SK-N-SH (cell line): ENCODE measurements around the gene HK1. TPM values are rescaled to one million over a fixed set of nuclear protein-coding genes. Genes with fewer than 3 reads are reported as not detected.

ENCODE experiments used
- CTCF ChIA-PET: fragments of 300-600, 350-600 bp; formaldehyde crosslinking; extraction: SDS; loops from one replicate; lab custom pipeline; 2021; lab: Yijun Ruan, JAX
- POLR2A ChIA-PET: fragments of 350-600 bp; sonication (Branson Sonifier 250); formaldehyde crosslinking; extraction: SDS; loops from one replicate; lab custom pipeline; 2020; ENCODE audit warnings: antibody characterized with exemption, inconsistent platforms; lab: Yijun Ruan, JAX
- DNase-seq: peaks from one replicate; pipeline ENCODE4 v3.0.0; 2012
- H2AFZ ChIP-seq: fragments of 200-600 bp; sonication (generic); 2 replicates; pipeline ENCODE4 v1.8.1; 2016; ENCODE audit warnings: antibody characterized with exemption, mild to moderate bottlenecking, low read depth
- H3F3A ChIP-seq: fragments of 200-600 bp; sonication (generic); replicated peaks from 2 replicates; pipeline ENCODE3; 2016; ENCODE audit warnings: antibody characterized with exemption, mild to moderate bottlenecking; ENCODE audit not compliant: insufficient read depth
- H3K27ac ChIP-seq, 2 experiments: fragments of 200-500 bp in 1 of 2; fragments of 200-600 bp in 1 of 2; sonication (Bioruptor generic) in 1 of 2; sonication (generic), shearing (Covaris generic) in 1 of 2; 2 replicates each; pipeline versions ENCODE4 v1.5.1 to v1.6.1; 2014 to 2016; ENCODE audit warnings: low read depth in 2 of 2, inconsistent platforms in 1 of 2, low read length in 1 of 2, mild to moderate bottlenecking in 1 of 2, mixed read lengths in 1 of 2
- H3K27me3 ChIP-seq: fragments of 200-600 bp; sonication (generic), shearing (Covaris generic); 2 replicates; pipeline ENCODE4 v1.6.1; 2016; ENCODE audit warnings: mixed run types; ENCODE audit not compliant: insufficient read depth
- H3K36me3 ChIP-seq, 2 experiments: fragments of 200-500 bp in 1 of 2; fragments of 200-600 bp in 1 of 2; sonication (Bioruptor generic) in 1 of 2; sonication (generic) in 1 of 2; replicated peaks in 1 of 2; 2 replicates each; pipeline versions ENCODE3 to v1.5.1; 2014 to 2016; ENCODE audit warnings: low read length in 1 of 2, mild to moderate bottlenecking in 1 of 2; ENCODE audit not compliant: insufficient read depth in 2 of 2, control insufficient read depth in 1 of 2
- H3K4me1 ChIP-seq, 2 experiments: fragments of 200-500 bp in 1 of 2; fragments of 200-600 bp in 1 of 2; sonication (Bioruptor generic) in 1 of 2; sonication (generic), shearing (Covaris generic) in 1 of 2; 2 replicates each; pipeline versions ENCODE4 v1.5.1 to v1.6.1; 2014 to 2016; ENCODE audit warnings: low read depth in 1 of 2, low read length in 1 of 2, mixed run types in 1 of 2; ENCODE audit not compliant: insufficient read depth in 2 of 2, control insufficient read depth in 1 of 2
- H3K4me2 ChIP-seq: fragments of 200-600 bp; sonication (generic), shearing (Covaris generic); 2 replicates; pipeline ENCODE4 v1.6.1; 2017; ENCODE audit warnings: mixed run types
- H3K4me3 ChIP-seq, 2 experiments: fragments of 200-500 bp in 1 of 2; fragments of 200-600 bp in 1 of 2; sonication (Bioruptor generic) in 1 of 2; sonication (generic), shearing (Covaris generic) in 1 of 2; 2 replicates each; pipeline versions ENCODE4 v1.5.1 to v1.8.1; 2014 to 2016; ENCODE audit warnings: low read depth in 2 of 2, inconsistent platforms in 1 of 2, low read length in 1 of 2, mild to moderate bottlenecking in 1 of 2, mixed read lengths in 1 of 2, moderate library complexity in 1 of 2
- H3K79me2 ChIP-seq: fragments of 200-600 bp; sonication (generic); 2 replicates; pipeline ENCODE4 v1.8.1; 2017; ENCODE audit warnings: mild to moderate bottlenecking; ENCODE audit not compliant: insufficient read depth
- H3K9ac ChIP-seq: fragments of 200-600 bp; sonication (generic); 2 replicates; pipeline ENCODE4 v1.6.1; 2017; ENCODE audit warnings: mixed run types
- H3K9me2 ChIP-seq: fragments of 200-600 bp; sonication (generic); 2 replicates; pipeline ENCODE4 v1.6.1; 2017; ENCODE audit warnings: mixed run types
- H3K9me3 ChIP-seq: fragments of 200-600 bp; sonication (generic); 2 replicates; pipeline ENCODE4 v1.6.1; 2017; ENCODE audit warnings: mixed run types, mild to moderate bottlenecking, moderate library complexity
- H4K20me1 ChIP-seq: fragments of 200-600 bp; sonication (generic); 2 replicates; pipeline ENCODE4 v1.6.1; 2017; ENCODE audit warnings: mild to moderate bottlenecking, mixed run types; ENCODE audit not compliant: insufficient read depth
- EZH2phosphoT487 ChIP-seq: fragments of 200-600 bp; sonication (generic); IDR thresholded peaks from 2 replicates; pipeline ENCODE4 v1.6.1; 2017; ENCODE audit warnings: low read depth, mixed run types, mild to moderate bottlenecking, antibody characterized with exemption, moderate library complexity, borderline replicate concordance
- IRF3 ChIP-seq: fragments of 150-350 bp; IDR thresholded peaks from 2 replicates; pipeline ENCODE4 v1.6.1; 2016; ENCODE audit warnings: mild to moderate bottlenecking, low read depth, low read length
- JUND ChIP-seq: IDR thresholded peaks from 2 replicates; pipeline ENCODE4 v1.4.0; 2012
- MAX ChIP-seq: IDR thresholded peaks from 2 replicates; pipeline ENCODE4 v1.4.0; 2012; ENCODE audit warnings: low read depth
- MXI1 ChIP-seq: IDR thresholded peaks from 2 replicates; pipeline ENCODE4 v1.6.1; 2012; ENCODE audit warnings: mild to moderate bottlenecking, low read depth, low read length, improper control_type of control experiment
- NRF1 ChIP-seq: IDR thresholded peaks from 2 replicates; pipeline ENCODE4 v1.6.1; 2012; ENCODE audit warnings: low read depth, mild to moderate bottlenecking, low read length
- RAD21 ChIP-seq: IDR thresholded peaks from 2 replicates; pipeline ENCODE4 v1.6.1; 2012; ENCODE audit warnings: mild to moderate bottlenecking, low read length
- RCOR1 ChIP-seq: fragments of 150-350 bp; IDR thresholded peaks from 2 replicates; pipeline ENCODE4 v1.6.1; 2017; ENCODE audit warnings: antibody characterized with exemption, low read length
- RFX5 ChIP-seq: IDR thresholded peaks from 2 replicates; pipeline ENCODE4 v1.6.1; 2012; ENCODE audit warnings: mild to moderate bottlenecking, improper control_type of control experiment, low read length
- SIN3A ChIP-seq: IDR thresholded peaks from 2 replicates; pipeline ENCODE4 v1.6.1; 2012; ENCODE audit warnings: low read depth, mild to moderate bottlenecking, low read length, moderate library complexity, borderline replicate concordance
- SMC3 ChIP-seq: IDR thresholded peaks from 2 replicates; pipeline ENCODE4 v1.6.1; 2012; ENCODE audit warnings: low read depth, low read length, improper control_type of control experiment
- TAF1 ChIP-seq: IDR thresholded peaks from 2 replicates; pipeline ENCODE4 v1.6.1; 2012; ENCODE audit warnings: low read depth, mild to moderate bottlenecking, low read length, moderate library complexity, borderline replicate concordance
- ZBTB33 ChIP-seq: IDR thresholded peaks from 2 replicates; pipeline ENCODE4 v1.4.0; 2012; ENCODE audit warnings: low read depth, borderline replicate concordance
- WGBS: methylation state at CpG from one replicate; pipeline ENCODE4 v1.1.6; 2017; ENCODE audit warnings: low lambda C conversion rate; 5-methylcytosine and 5-hydroxymethylcytosine counted together
- polyA plus RNA-seq, 3 experiments: library from polyadenylated mRNA; depleted of rRNA; stranded (reverse); fragments of >200 nt; gene quantifications; 2 replicates each; pipeline ENCODE4 v1.2.3, GENCODE V29; 2012

The HK1 gene
- polyA plus RNA-seq, 1 of the 3 experiments (the other 2 are of a cell fraction): 38.7 TPM

GRCh38 chr10:69332278-69333010 lies 54.1 kb downstream of the HK1 start:
- TF ChIP-seq TAF1: no peak
- no peak for TF ChIP-seq ZBTB33
- no peak for TF ChIP-seq SIN3A
- no peak for TF ChIP-seq NRF1
- no peak for TF ChIP-seq JUND
- no peak for TF ChIP-seq RAD21
- no peak for TF ChIP-seq SMC3
- no peak for TF ChIP-seq MXI1
- TF ChIP-seq EZH2phosphoT487: no peak
- no peak for TF ChIP-seq RCOR1
- no peak for TF ChIP-seq RFX5
- TF ChIP-seq IRF3: no peak
- TF ChIP-seq MAX: no peak
- H3K79me2 ChIP-seq: peaks cover 100% of the 10 kb centered on the region
- H3K4me2 ChIP-seq: no peak overlapping the region
- WGBS: 93% methylated on average over 9 of the region's 9 CpGs
- CTCF ChIA-PET: interaction anchor here (0.9 to 1.2 kb wide), 5 partner anchors 9 to 51 kb away, joined by 3 to 5 read pairs (median 4); no protein-coding TSS in a partner anchor
- H3F3A ChIP-seq: no peaks in the 10 kb centered on the region
- POLR2A ChIA-PET: no interaction called here
- peaks cover 10 to 38% of the 10 kb centered on the region in 2 experiments; a peak in 2 of 4 replicates for H3K4me1 ChIP-seq
- H4K20me1 ChIP-seq: peaks cover 88% of the 10 kb centered on the region
- H3K36me3 ChIP-seq: peaks cover 0 to 12% of the 10 kb centered on the region in 2 experiments
- peak overlapping the region in 1 of 2 experiments; percentile 57; a peak in 1 of 4 replicates for H3K27ac ChIP-seq
- H3K9ac ChIP-seq: no peak overlapping the region
- H3K4me3 ChIP-seq: no peak overlapping the region
- no peak overlapping the region for H2AFZ ChIP-seq
- no peaks in the 10 kb centered on the region for H3K27me3 ChIP-seq
- DNase-seq: no peak
- H3K9me3 ChIP-seq: no peaks in the 10 kb centered on the region
- H3K9me2 ChIP-seq: no peaks in the 10 kb centered on the region
